Activated CD4-positive, CD25-positive, alpha-beta regulatory T cell treated with anti-CD3 and anti-CD28 coated beads, Interleukin-2, amount 50 U/mL, for 72 hours (primary cell): ENCODE data around the gene IL16.

Experiments used
- DNase-seq: peaks from one replicate; pipeline ENCODE4 v3.0.0; 2021

IL16 gene

GRCh38 chr15:81261172-81261811 is 64.6 kb downstream of the IL16 start:
- no peak for DNase-seq

- DNase-seq = no peak
Measured at GRCh38 chr15:81263477-81263876, 66.8 kb downstream of the IL16 start.

- DNase-seq = no peak
Measured at GRCh38 chr15:81264072-81264857, 67.6 kb downstream of the IL16 start.

- DNase-seq = no peak
Measured at GRCh38 chr15:81265256-81265943, 68.7 kb downstream of the IL16 start.

GRCh38 chr15:81265944-81266775 is 69.5 kb downstream of the IL16 start:
- DNase-seq = peak; percentile 86

GRCh38 chr15:81268340-81268739 is 71.7 kb downstream of the IL16 start:
- no peak for DNase-seq

GRCh38 chr15:81268881-81269601 is 72.4 kb downstream of the IL16 start:
- DNase-seq = no peak

- no peak for DNase-seq
Measured at GRCh38 chr15:81270188-81270587, 73.5 kb downstream of the IL16 start.

GRCh38 chr15:81270781-81271491 is 74.3 kb downstream of the IL16 start:
- DNase-seq = no peak

GRCh38 chr15:81271761-81272644 is 75.3 kb downstream of the IL16 start:
- no peak for DNase-seq

GRCh38 chr15:81273200-81273599 is 76.5 kb downstream of the IL16 start:
- DNase-seq = no peak

GRCh38 chr15:81273855-81274254 is 77.2 kb downstream of the IL16 start:
- DNase-seq = no peak

- no peak for DNase-seq
Measured at GRCh38 chr15:81274255-81274654, 77.6 kb downstream of the IL16 start.

GRCh38 chr15:81274931-81275707 is 78.4 kb downstream of the IL16 start:
- peak; percentile 81 for DNase-seq

- no peak for DNase-seq
Measured at GRCh38 chr15:81275711-81276392, 79.2 kb downstream of the IL16 start.

- no peak for DNase-seq
Measured at GRCh38 chr15:81276967-81277366, 80.3 kb downstream of the IL16 start.

- no peak for DNase-seq
Measured at GRCh38 chr15:81277851-81278250, 81.2 kb downstream of the IL16 start.

GRCh38 chr15:81278306-81279029 is 81.8 kb downstream of the IL16 start:
- DNase-seq = no peak
